GM18526 (cell line): ENCODE measurements around the gene COL23A1.

Experiments
- POLR2A ChIP-seq: IDR thresholded peaks from 3 replicates; pipeline ENCODE4 v1.6.1; 2011; ENCODE audit not compliant: insufficient read length; ENCODE audit errors: extremely low read depth

COL23A1 gene

GRCh38 chr5:178286226-178287090 lies 303.7 kb downstream of the COL23A1 start:
- TF ChIP-seq POLR2A: no peak

GRCh38 chr5:178285399-178286225 lies 304.6 kb downstream of the COL23A1 start:
- no peak for TF ChIP-seq POLR2A

- TF ChIP-seq POLR2A: no peak
Measured at GRCh38 chr5:178284996-178285395, 305.2 kb downstream of the COL23A1 start.

GRCh38 chr5:178284093-178284675 lies 306.0 kb downstream of the COL23A1 start:
- TF ChIP-seq POLR2A: no peak

- TF ChIP-seq POLR2A: no peak
Measured at GRCh38 chr5:178283520-178283919, 306.7 kb downstream of the COL23A1 start.

- no peak for TF ChIP-seq POLR2A
Measured at GRCh38 chr5:178282391-178282790, 307.8 kb downstream of the COL23A1 start.

- TF ChIP-seq POLR2A: no peak
Measured at GRCh38 chr5:178281331-178281730, 308.9 kb downstream of the COL23A1 start.

- no peak for TF ChIP-seq POLR2A
Measured at GRCh38 chr5:178280631-178281030, 309.6 kb downstream of the COL23A1 start.

- TF ChIP-seq POLR2A: no peak
Measured at GRCh38 chr5:178279723-178280438, 310.3 kb downstream of the COL23A1 start.

GRCh38 chr5:178279026-178279722 lies 311.0 kb downstream of the COL23A1 start:
- TF ChIP-seq POLR2A: no peak

- no peak for TF ChIP-seq POLR2A
Measured at GRCh38 chr5:178278358-178279023, 311.7 kb downstream of the COL23A1 start.

GRCh38 chr5:178277866-178278265 lies 312.3 kb downstream of the COL23A1 start:
- no peak for TF ChIP-seq POLR2A

- TF ChIP-seq POLR2A: no peak
Measured at GRCh38 chr5:178277346-178277745, 312.8 kb downstream of the COL23A1 start.
